A549 treated with GW870086 at 1 μM for 4 hours (cell line): Measurements from ENCODE around the gene PPTC7. TPM values are rescaled to one million over a fixed set of nuclear protein-coding genes. Genes with fewer than 3 reads are reported as not detected.

Experiments used
- total RNA-seq: library from RNA; stranded (reverse); fragments of 200-300 nt; extraction: Qiagen RNA extraction; gene quantifications from 5 replicates; pipeline ENCODE4 v1.2.3, GENCODE V29; 2022; ENCODE audit warnings: low read depth

PPTC7 gene
- 17.3 to 26.1 TPM (median 25.1 TPM) in 5 replicates for total RNA-seq

GRCh38 chr12:110583137-110584059, at the start of gene PPTC7:
Gene PPTC7, minus strand, starts transcription at chr12:110583318. Its CDS starts 287 bp downstream, at chr12:110583031.

GRCh38 chr12:110613771-110614684, 30.9 kb upstream of the PPTC7 start, which contains the start of gene TCTN1:
Gene TCTN1, plus strand, starts transcription at chr12:110614129. Its CDS starts 54 bp downstream, at chr12:110614183.

GRCh38 chr12:110501752-110502738, 81.1 kb downstream of the PPTC7 start, which contains the start of the genes RAD9B and VPS29:
Gene RAD9B, plus strand, starts transcription at chr12:110502331. Its CDS starts 7 bp downstream, at chr12:110502338.
Gene VPS29, minus strand, starts transcription at chr12:110502111. Its CDS starts 60 bp downstream, at chr12:110502051.

Other genes starting within 250 kb of the PPTC7 start
- 51.1 to 58.2 TPM (median 53.2 TPM) in 5 replicates for gene ANAPC7, start 179.6 kb downstream of the PPTC7 start, total RNA-seq
- gene ARPC3, start 133.0 kb downstream of the PPTC7 start, total RNA-seq: 459 to 773 TPM (median 466 TPM) in 5 replicates
- gene GPN3, start 115.1 kb downstream of the PPTC7 start, total RNA-seq: 26.3 to 37.5 TPM (median 32.1 TPM) in 5 replicates
- gene FAM216A, start 114.5 kb downstream of the PPTC7 start, total RNA-seq: 17.3 to 20.6 TPM (median 18.0 TPM) in 5 replicates
- 129 to 161 TPM (median 154 TPM) in 5 replicates for gene VPS29, start 81.2 kb downstream of the PPTC7 start, total RNA-seq
- gene RAD9B, start 81.0 kb downstream of the PPTC7 start, total RNA-seq: 0.09 to 0.61 TPM (median 0.29 TPM) in 5 replicates
- 26.0 to 35.5 TPM (median 30.0 TPM) in 5 replicates for gene TCTN1, start 30.8 kb upstream of the PPTC7 start, total RNA-seq
- gene HVCN1, start 105.8 kb upstream of the PPTC7 start, total RNA-seq: 0.43 to 0.92 TPM (median 0.59 TPM) in 5 replicates
- 128 to 175 TPM (median 159 TPM) in 5 replicates for gene PPP1CC, start 159.6 kb upstream of the PPTC7 start, total RNA-seq